OCI-LY1 (cell line): ENCODE results near the gene RAPGEF1.

Experiments used
- H2AFZ ChIP-seq: fragments of 200-600 bp; sonication (generic), shearing (Covaris generic); 2 replicates; pipeline ENCODE4 v1.6.0; 2014; ENCODE audit warnings: antibody characterized with exemption, mild to moderate bottlenecking, low read length
- H3F3A ChIP-seq: fragments of 200-600 bp; sonication (generic), shearing (Covaris generic); 2 replicates; pipeline ENCODE4 v1.6.0; 2014; ENCODE audit warnings: mild to moderate bottlenecking, antibody characterized with exemption, low read length, moderate library complexity; ENCODE audit not compliant: insufficient read depth
- H3K27ac ChIP-seq: fragments of 200-600 bp; sonication (generic); 2 replicates; pipeline ENCODE4 v1.5.1; 2014; ENCODE audit warnings: low read length, mixed run types, mild to moderate bottlenecking, low read depth; ENCODE audit not compliant: poor library complexity, severe bottlenecking
- H3K27me3 ChIP-seq: fragments of 200-600 bp; sonication (generic); 2 replicates; pipeline ENCODE4 v1.6.0; 2014; ENCODE audit warnings: antibody characterized with exemption, mild to moderate bottlenecking, low read length, moderate library complexity; ENCODE audit not compliant: insufficient read depth
- H3K36me3 ChIP-seq: fragments of 200-600 bp; sonication (generic); 2 replicates; pipeline ENCODE4 v1.6.1; 2014; ENCODE audit warnings: mild to moderate bottlenecking, antibody characterized with exemption, low read length, moderate library complexity, mixed read lengths; ENCODE audit not compliant: insufficient read depth
- H3K4me1 ChIP-seq: fragments of 200-600 bp; sonication (generic); 2 replicates; pipeline ENCODE4 v1.5.1; 2014; ENCODE audit warnings: mild to moderate bottlenecking, low read length, moderate library complexity; ENCODE audit not compliant: insufficient read depth, severe bottlenecking
- H3K4me2 ChIP-seq: fragments of 200-600 bp; sonication (generic), shearing (Covaris generic); 2 replicates; pipeline ENCODE4 v1.6.1; 2014; ENCODE audit warnings: low read length
- H3K4me3 ChIP-seq: fragments of 200-600 bp; sonication (generic); 2 replicates; pipeline ENCODE4 v1.5.1; 2014; ENCODE audit warnings: low read length, low read depth, mild to moderate bottlenecking, mixed read lengths; ENCODE audit not compliant: poor library complexity, severe bottlenecking
- H3K79me2 ChIP-seq: fragments of 200-600 bp; shearing (Covaris generic); 2 replicates; pipeline ENCODE4 v1.6.1; 2016; ENCODE audit warnings: mixed run types, low read length, mixed read lengths; ENCODE audit not compliant: insufficient read depth
- H3K9ac ChIP-seq: fragments of 200-600 bp; sonication (generic), shearing (Covaris generic); 2 replicates; pipeline ENCODE4 v1.6.1; 2014; ENCODE audit warnings: mild to moderate bottlenecking, low read length, mixed read lengths
- H3K9me2 ChIP-seq: fragments of 200-600 bp; sonication (generic), shearing (Covaris generic); 2 replicates; pipeline ENCODE4 v1.6.1; 2014; ENCODE audit warnings: low read depth, mild to moderate bottlenecking, low read length, mixed read lengths
- H3K9me3 ChIP-seq: fragments of 200-600 bp; shearing (Covaris generic); 2 replicates; pipeline ENCODE4 v1.6.1; 2014; ENCODE audit warnings: low read length, mixed read lengths
- H4K20me1 ChIP-seq: fragments of 200-600 bp; sonication (generic), shearing (Covaris generic); 2 replicates; pipeline ENCODE4 v1.6.0; 2016; ENCODE audit warnings: mild to moderate bottlenecking, low read length; ENCODE audit not compliant: insufficient read depth
- CTCF ChIP-seq: fragments of 200-600 bp; sonication (generic), shearing (Covaris generic); IDR thresholded peaks from 2 replicates; pipeline ENCODE4 v1.5.1; 2017; ENCODE audit warnings: mild to moderate bottlenecking, antibody characterized with exemption, low read length, moderate library complexity, mixed read lengths
- EZH2 ChIP-seq: fragments of 200-600 bp; sonication (generic), shearing (Covaris generic); IDR thresholded peaks from 2 replicates; pipeline ENCODE4 v1.8.0; 2017; ENCODE audit warnings: borderline replicate concordance, mixed run types, mild to moderate bottlenecking, antibody characterized with exemption, low read length, moderate library complexity, mixed read lengths

The RAPGEF1 gene

DNA sequence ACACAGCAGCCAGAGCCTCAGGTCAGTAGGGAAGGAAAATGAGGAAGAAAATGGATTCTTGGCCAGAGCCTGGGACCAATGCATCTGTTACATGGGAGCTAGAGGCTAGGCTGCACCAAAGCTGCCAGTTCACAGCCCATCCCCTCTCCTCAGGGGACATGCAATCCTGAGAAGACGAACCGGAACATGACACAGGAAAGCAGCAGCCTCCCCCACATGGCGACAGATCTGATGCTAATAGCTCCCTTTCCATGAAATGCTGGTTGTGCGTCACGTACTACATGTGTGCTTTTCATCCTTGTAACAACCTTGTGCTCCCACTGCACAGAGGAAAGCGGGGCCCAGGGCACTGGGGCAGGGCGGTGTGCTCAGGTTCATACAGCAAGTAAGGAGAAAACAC, 127.0 kb downstream of the RAPGEF1 start:
- H3K9ac ChIP-seq, result no peak overlapping the region
- H4K20me1 ChIP-seq, result no peaks in the 10 kb centered on the region
- no peak overlapping the region for H2AFZ ChIP-seq
- no peaks in the 10 kb centered on the region for H3K4me1 ChIP-seq
- no peak for TF ChIP-seq EZH2
- TF ChIP-seq CTCF, result no peak
- no peak overlapping the region for H3K4me3 ChIP-seq
- H3K27me3 ChIP-seq, result no peaks in the 10 kb centered on the region
- no peaks in the 10 kb centered on the region for H3K9me2 ChIP-seq
- H3K9me3 ChIP-seq, result no peaks in the 10 kb centered on the region
- H3K4me2 ChIP-seq, result no peak overlapping the region
- H3F3A ChIP-seq, result no peaks in the 10 kb centered on the region
- peaks cover 99% of the 10 kb centered on the region for H3K36me3 ChIP-seq
- no peaks in the 10 kb centered on the region for H3K79me2 ChIP-seq
- no peak overlapping the region for H3K27ac ChIP-seq

GRCh38 chr9:131611586-131612315, 128.1 kb downstream of the RAPGEF1 start:
- no peak overlapping the region for H3K4me3 ChIP-seq
- H3F3A ChIP-seq, result no peaks in the 10 kb centered on the region
- no peaks in the 10 kb centered on the region for H4K20me1 ChIP-seq
- H3K9me2 ChIP-seq, result no peaks in the 10 kb centered on the region
- H3K9ac ChIP-seq, result no peak overlapping the region
- H2AFZ ChIP-seq, result no peak overlapping the region
- H3K27ac ChIP-seq, result no peak overlapping the region
- peaks cover 98% of the 10 kb centered on the region for H3K36me3 ChIP-seq
- H3K4me1 ChIP-seq, result no peaks in the 10 kb centered on the region
- H3K4me2 ChIP-seq, result no peak overlapping the region
- H3K79me2 ChIP-seq, result no peaks in the 10 kb centered on the region
- H3K27me3 ChIP-seq, result no peaks in the 10 kb centered on the region
- no peaks in the 10 kb centered on the region for H3K9me3 ChIP-seq
- no peak for TF ChIP-seq EZH2
- TF ChIP-seq CTCF, result no peak

GRCh38 chr9:131610231-131610761, 129.6 kb downstream of the RAPGEF1 start:
- H2AFZ ChIP-seq, result no peak overlapping the region
- H3K27me3 ChIP-seq, result no peaks in the 10 kb centered on the region
- TF ChIP-seq EZH2 (no peak), CTCF (no peak)
- H3F3A ChIP-seq, result no peaks in the 10 kb centered on the region
- no peak overlapping the region for H3K4me3 ChIP-seq
- H3K4me2 ChIP-seq, result no peak overlapping the region
- H3K36me3 ChIP-seq, result peaks cover 97% of the 10 kb centered on the region
- H3K9ac ChIP-seq, result no peak overlapping the region
- H3K9me3 ChIP-seq, result no peaks in the 10 kb centered on the region
- H4K20me1 ChIP-seq, result no peaks in the 10 kb centered on the region
- no peaks in the 10 kb centered on the region for H3K4me1 ChIP-seq
- no peaks in the 10 kb centered on the region for H3K9me2 ChIP-seq
- H3K79me2 ChIP-seq, result no peaks in the 10 kb centered on the region
- H3K27ac ChIP-seq, result no peak overlapping the region
